ENCODE results near the gene STOX1. TPM values are rescaled to one million over a fixed set of nuclear protein-coding genes. Genes with fewer than 3 reads are reported as not detected.
A peak's percentile ranks its signal among the peaks of the same experiment; 100 is the strongest.

The STOX1 gene
- total and polyA plus RNA-seq, 10 of the 15 experiments (the other 5 are each of a cell fraction or from before 2014, with no cell fraction given) = 0.18 to 1.2 (median 0.67) TPM; not detected in 1

- TF ChIP-seq ZNF217 (IDR thresholded peaks at IDR 0.05) (no peak), NFXL1 (IDR thresholded peaks at IDR 0.05; ENCODE audit: borderline replicate concordance) (no peak), ZZZ3 (IDR thresholded peaks at IDR 0.05; ENCODE audit: control insufficient read depth, insufficient read length, low read depth) (no peak), POU2F2 (IDR thresholded peaks at IDR 0.05; ENCODE audit: borderline replicate concordance, low read depth, low read length) (no peak), STAT1 (conservative IDR thresholded peaks at IDR 0.05) (no peak), JUND (IDR thresholded peaks at IDR 0.05; ENCODE audit: low read depth, low read length) (no peak), NRF1 (conservative IDR thresholded peaks at IDR 0.05; ENCODE audit: low read depth, low read length) (no peak), MTA3 (IDR thresholded peaks at IDR 0.05; ENCODE audit: borderline replicate concordance, low read length) (no peak), TCF3 (IDR thresholded peaks at IDR 0.05; ENCODE audit: borderline replicate concordance, insufficient read depth, low read depth, low read length) (no peak), KDM1A (IDR thresholded peaks at IDR 0.05; ENCODE audit: borderline replicate concordance) (no peak), PAX8 (IDR thresholded peaks at IDR 0.05) (no peak), ZNF622 (IDR thresholded peaks at IDR 0.05) (no peak), EP300 (IDR thresholded peaks at IDR 0.05; ENCODE audit: borderline replicate concordance in 1 of 2, control insufficient read depth in 1 of 2, low read depth in 2 of 2, low read length in 2 of 2) (no peak), EGR1 (IDR thresholded peaks at IDR 0.05; ENCODE audit: borderline replicate concordance in 1 of 2, low read depth in 2 of 2, low read length in 2 of 2) (peak in 1 of 2 experiments; percentile 80; a peak in 2 of 3 replicates), CEBPZ (IDR thresholded peaks at IDR 0.05; ENCODE audit: low read depth, low read length) (no peak), EED (IDR thresholded peaks at IDR 0.05; ENCODE audit: low read depth) (peak; percentile 49; the same call in 1 of the 2 replicates), DPF2 (IDR thresholded peaks at IDR 0.05) (peak; percentile 58), PAX5 (IDR thresholded peaks at IDR 0.05; ENCODE audit: borderline replicate concordance, low read depth, low read length) (no peak), STAT3 (IDR thresholded peaks at IDR 0.05; ENCODE audit: low read depth, low read length) (no peak), CHD1 (IDR thresholded peaks at IDR 0.05; ENCODE audit: low read depth, low read length) (0 out of 2 replicates have a peak, but pooled peaks have one; percentile 56)
- TF ChIP-seq, protein P1, sequence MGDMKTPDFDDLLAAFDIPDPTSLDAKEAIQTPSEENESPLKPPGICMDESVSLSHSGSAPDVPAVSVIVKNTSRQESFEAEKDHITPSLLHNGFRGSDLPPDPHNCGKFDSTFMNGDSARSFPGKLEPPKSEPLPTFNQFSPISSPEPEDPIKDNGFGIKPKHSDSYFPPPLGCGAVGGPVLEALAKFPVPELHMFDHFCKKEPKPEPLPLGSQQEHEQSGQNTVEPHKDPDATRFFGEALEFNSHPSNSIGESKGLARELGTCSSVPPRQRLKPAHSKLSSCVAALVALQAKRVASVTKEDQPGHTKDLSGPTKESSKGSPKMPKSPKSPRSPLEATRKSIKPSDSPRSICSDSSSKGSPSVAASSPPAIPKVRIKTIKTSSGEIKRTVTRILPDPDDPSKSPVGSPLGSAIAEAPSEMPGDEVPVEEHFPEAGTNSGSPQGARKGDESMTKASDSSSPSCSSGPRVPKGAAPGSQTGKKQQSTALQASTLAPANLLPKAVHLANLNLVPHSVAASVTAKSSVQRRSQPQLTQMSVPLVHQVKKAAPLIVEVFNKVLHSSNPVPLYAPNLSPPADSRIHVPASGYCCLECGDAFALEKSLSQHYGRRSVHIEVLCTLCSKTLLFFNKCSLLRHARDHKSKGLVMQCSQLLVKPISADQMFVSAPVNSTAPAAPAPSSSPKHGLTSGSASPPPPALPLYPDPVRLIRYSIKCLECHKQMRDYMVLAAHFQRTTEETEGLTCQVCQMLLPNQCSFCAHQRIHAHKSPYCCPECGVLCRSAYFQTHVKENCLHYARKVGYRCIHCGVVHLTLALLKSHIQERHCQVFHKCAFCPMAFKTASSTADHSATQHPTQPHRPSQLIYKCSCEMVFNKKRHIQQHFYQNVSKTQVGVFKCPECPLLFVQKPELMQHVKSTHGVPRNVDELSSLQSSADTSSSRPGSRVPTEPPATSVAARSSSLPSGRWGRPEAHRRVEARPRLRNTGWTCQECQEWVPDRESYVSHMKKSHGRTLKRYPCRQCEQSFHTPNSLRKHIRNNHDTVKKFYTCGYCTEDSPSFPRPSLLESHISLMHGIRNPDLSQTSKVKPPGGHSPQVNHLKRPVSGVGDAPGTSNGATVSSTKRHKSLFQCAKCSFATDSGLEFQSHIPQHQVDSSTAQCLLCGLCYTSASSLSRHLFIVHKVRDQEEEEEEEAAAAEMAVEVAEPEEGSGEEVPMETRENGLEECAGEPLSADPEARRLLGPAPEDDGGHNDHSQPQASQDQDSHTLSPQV (IDR thresholded peaks at IDR 0.05) = 0 out of 2 replicates have a peak, but pooled peaks have one; percentile 42
Observed at GRCh38 chr10:68901105-68901927, 74.0 kb downstream of the STOX1 start, which contains the start of gene DDX50 (continued).

Data from GM12878 (cell line).